ENCODE results near the gene CELF5.

The CELF5 gene

GRCh38 chr19:3245050-3245449 is 20.6 kb downstream of the CELF5 start:
- DNase-seq, result no peak

DNA sequence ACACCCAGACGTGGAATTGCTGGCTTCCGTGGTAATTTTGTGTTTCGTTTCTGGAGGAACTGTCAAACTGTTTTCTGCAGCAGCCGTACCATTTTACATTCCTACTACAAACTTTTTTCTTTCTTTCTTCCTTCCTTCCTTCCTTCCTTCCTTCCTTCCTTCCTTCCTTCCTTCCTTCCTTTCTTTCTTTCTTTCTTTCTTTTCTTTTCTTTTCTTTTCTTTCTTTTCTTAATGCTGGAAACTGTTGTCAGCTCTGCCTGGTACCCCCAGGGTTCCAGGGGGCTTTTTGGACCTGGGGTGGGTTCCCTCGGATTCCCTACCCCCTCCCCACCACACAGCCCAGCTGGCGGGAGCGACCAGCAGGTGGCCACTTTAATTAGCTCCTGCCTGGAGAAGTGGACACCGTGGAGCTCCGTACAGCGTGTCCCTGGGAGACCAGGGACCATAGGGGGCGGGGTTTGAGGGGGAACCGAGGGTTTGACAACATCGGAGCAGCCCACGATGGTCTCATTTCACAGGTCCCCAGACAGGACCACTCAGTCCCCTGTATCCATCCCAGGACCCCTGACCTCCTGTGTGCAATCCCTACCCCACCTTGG is 24.4 kb downstream of the CELF5 start:
- DNase-seq, result no peak

GRCh38 chr19:3249408-3249807 is 24.9 kb downstream of the CELF5 start:
- DNase-seq, result no peak

- no peak for DNase-seq
These were observed 26.2 kb downstream of the CELF5 start for GRCh38 chr19:3250675-3251074.

- DNase-seq, result no peak
These were observed 26.8 kb downstream of the CELF5 start for GRCh38 chr19:3251229-3251628.

- no peak for DNase-seq
These were observed 28.2 kb downstream of the CELF5 start for GRCh38 chr19:3252650-3253049.

DNA sequence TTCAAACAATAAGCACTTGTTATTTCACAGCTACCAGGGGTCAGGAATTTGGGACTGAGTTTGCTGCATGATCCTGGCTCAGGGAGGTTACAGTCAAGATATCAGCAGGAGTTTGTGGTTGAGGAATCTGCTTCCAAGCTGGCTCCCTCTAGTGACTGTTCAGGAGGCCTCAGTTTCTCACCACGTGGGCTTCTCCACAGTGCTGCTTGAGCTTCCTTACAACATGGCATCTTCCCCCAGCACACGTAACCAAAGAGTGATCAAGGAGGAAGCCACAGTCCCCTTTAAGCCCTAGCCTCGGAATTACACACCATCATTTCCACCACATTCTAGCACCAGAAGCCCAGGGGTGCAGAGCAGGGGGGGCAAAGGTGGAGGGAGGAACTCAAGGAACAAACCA is 28.8 kb downstream of the CELF5 start:
- no peak for DNase-seq

DNA sequence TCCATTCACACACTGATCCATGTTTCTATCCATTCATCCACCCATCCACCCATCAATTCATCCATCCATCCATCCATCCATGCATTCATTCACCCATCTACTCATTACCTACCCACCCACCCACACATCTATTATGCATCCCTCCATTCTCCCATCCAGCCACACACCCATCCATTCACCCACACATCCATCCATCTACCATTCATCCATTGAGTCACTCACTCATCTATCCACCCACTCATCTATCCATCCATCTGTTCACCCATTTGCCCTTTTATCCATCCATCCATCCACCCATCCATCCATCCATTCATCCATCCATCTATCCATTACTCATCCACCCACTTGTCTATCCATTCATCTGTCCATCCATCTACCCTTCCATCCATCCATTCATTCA is 30.1 kb downstream of the CELF5 start:
- DNase-seq, result no peak

DNA sequence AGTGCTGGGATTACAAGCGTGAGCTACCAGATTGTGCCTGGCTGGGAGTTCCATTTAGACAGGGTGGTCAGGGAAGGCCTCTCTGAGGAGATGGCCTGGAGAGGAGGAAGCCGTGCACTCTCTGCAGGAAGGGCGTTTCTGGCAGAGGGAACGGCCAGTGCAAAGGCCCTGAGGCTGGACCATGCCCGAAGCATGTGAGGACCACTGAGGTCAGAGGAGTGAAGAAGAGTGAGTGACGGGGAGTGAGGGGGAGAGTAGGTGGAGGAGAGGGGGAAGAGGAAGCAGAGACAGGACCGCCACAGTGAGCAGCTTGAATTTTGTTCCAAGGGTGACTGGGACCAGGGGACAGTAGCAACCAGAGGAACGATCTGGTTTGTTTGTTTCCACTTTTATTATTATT is 32.6 kb downstream of the CELF5 start:
- no peak for DNase-seq

- DNase-seq, result no peak
These were observed 37.9 kb downstream of the CELF5 start for GRCh38 chr19:3262362-3262761.

DNA sequence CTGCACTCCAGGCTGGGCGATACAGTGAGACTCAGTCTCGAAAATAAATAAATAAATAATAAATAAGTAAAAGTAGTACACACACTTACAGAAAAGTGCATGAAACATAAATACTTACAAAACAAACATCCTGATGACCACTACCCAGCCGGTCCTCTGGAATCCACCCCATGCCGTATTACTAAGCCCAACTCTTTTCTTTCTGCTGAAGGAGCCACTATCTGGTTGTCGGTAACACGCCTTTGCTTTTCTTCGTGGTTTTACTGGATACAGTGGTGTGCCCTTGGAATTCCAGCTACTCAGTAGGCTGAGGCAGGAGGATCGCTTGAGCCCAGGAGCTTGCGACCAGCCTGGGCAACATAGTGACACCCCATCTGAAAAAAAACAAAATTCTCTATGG is 39.4 kb downstream of the CELF5 start:
- DNase-seq, result no peak

DNA sequence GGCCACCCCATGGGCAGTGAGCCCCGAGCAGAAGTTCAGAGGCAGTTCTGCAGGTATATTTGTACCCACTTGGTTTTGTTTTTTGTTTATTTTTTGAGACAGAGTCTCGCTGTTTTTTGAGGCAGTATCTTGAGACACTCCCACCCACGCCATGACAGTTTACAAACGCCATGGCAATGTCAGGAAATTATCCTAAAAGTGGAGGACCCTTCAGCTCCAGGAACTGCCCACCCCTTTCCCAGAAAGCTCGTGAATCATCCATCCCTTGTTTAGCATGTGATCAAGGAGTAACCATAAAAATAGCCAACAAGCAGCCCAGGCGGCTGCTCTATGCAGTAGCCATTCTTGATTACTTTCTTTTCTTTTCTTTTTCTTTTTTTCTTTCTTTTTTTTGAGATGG is 41.0 kb downstream of the CELF5 start:
- no peak for DNase-seq

- no peak for DNase-seq
These were observed 41.7 kb downstream of the CELF5 start for GRCh38 chr19:3266092-3266693.

DNA sequence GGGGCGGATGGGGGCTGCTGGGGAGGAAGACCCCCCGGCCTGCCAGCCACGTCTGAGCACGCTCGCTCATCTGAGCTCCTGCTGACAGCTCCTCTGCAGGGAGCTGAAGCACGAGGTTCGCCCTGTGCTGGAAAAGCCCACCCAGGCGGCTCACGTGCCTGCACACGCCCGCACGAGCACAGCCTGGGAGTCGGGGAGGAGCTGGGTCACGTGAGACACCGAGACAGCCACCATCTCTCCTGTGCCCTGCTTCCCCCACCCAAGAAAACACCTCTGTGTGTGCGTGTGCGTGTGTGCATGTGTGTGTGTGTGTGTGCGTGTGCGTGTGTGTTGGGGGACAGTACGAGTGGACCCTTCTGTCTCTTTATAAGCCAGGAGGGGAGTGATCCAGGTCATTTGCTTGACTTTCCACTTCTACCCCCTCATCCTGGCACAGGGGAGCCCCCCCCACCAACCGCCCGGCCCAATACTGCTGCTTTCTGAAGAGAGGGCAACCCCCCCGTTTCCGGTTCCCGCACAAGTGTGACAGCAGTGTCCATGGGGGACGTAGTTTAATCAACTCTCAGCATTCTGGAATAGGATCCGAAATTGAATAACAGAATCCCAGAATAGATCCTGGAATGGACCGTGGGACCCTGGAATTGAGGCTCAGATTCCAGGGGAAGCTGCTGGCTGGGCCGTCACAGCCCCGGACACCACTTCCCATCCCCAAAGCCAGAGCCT is 42.5 kb downstream of the CELF5 start:
- DNase-seq, result no peak

- peak in 3 of 14 donors; percentile 4 to 81 (median 9) for DNase-seq
These were observed 43.9 kb downstream of the CELF5 start for GRCh38 chr19:3268326-3268725.

- DNase-seq, result no peak
These were observed 44.3 kb downstream of the CELF5 start for GRCh38 chr19:3268763-3269162.

GRCh38 chr19:3269916-3270671 is 45.6 kb downstream of the CELF5 start:
- no peak for DNase-seq

DNA sequence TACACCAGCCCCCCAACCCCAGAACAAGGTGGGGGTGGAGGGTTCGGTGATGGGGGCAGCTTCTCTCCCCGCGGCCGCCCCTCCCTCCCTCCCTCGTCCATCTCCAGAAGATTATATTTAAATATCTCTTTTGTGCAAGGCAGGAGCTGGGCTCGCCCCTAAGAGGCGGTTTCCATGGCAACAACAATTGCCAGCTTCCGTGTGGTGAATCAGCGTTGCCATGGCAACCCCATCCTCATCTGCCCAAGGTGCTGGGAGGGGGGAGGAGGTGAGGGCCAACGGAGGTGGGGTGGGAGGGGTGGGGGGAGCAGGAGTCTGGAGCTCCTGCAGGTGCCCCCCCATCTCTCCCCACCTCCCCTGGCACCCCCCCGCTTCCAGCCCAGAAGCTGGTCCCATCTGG is 46.4 kb downstream of the CELF5 start:
- DNase-seq, result peak in 1 of 14 donors; percentile 78

DNA sequence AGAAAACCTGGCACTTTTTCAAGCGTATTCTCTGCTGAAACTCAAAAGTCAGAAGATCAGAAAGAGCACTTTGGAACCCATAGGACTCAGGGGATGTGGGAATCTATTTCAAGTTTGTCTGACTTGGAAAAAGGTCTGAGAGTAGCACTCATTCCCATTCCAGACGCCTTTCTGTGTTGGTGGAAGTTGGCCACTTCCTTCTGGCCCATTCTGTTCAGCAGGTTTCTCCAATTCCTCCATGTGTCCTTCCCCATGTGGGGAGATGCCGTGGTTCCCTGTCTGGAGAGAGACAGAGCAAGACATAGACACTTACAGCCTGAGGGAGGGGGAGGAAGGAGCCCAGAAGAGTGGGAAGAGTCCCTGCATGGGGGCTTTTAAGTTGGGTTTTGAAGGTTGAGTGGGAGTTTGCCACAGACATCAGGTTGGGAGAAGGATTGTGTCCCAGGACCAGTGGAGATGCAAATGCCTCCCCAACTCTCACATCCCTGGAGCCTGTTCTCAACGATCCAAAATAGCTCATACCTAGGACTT is 48.0 kb downstream of the CELF5 start:
- DNase-seq, result no peak

DNA sequence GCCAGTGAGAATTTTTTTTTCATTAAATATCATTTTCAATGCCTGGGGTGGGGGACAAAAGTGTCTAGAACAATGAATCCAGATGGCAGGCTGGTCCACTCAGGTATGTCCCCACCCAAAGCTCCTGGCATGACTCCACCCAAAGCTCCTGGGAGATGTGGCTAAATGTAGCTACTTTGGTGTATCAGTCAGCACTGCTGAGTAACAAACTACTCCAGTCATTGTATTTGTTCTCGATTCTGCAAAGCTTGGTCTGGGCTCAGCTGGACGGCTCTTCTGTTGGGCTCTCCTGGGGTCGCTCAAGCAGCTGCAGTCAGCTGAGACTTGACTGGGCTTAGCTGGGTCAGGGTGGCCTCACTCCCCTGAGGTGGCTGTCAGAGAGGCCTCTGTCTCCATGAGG is 48.5 kb downstream of the CELF5 start:
- no peak for DNase-seq

DNA sequence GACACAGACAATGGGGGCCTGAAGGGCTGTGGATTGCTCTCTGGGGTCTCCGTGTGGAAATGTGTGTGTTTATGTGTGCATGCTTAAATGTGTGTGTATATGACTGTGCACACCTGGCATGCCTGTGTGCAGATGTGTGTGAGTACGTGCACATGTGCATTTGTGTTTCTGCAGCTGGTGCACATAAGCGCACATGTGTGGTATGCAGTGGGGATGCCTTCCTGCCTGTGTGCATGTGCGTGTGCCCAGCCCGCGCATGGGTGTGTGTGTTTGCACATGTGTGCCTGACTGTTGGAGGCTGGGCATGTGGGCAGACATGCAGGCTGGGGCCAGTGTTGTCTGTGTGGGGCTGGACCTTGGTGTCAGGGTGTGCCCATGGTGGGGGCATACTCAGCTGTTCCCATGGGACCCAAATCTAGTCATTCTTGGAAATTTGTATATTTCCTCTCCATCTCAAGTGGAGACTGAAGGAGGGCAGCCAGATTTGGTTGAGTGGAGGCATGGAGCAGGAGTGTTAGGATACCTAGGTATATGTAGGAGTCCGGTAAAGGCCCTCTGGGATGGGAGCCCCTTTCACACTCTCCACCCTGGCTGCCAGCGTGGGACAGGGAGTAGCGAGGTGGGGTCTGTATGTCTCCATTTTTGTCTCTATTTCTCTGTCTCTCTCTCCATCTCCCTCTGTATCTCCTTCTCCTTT is 49.9 kb downstream of the CELF5 start:
- no peak for DNase-seq

DNA sequence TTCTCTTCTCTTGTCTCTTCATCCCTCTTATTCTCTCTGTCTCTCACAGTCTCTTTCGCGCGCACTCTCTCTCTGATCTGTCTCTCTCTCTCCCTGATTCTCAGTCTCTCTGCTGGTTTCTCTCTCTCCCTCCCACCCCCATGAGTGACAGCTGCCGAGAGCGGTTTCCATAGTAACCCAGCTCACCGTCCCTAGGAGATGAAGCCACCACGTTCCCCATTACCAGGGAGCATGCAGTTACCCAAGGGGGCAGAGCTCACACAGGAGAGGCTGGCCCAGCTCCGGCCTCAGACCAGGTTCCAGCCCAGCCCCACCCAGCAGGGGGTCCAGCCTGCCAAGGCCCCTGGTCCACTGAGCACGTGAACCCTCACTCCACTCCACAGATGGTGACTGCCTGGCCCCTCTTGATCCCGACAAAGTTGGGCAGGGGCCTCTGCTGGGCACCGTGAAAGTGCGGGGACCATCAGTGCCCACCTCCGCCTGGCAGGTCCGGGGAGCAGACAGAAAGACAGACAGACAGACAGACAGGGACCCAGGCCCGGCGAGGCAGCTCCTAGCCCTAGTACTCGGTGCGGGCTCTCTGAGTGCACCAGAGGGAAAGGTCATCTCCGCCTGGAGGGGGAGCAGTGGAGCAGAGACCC is 50.6 kb downstream of the CELF5 start:
- DNase-seq, result peak in 1 of 14 donors; percentile 61
